Measurements from ENCODE around the gene MAGEC2.

The MAGEC2 gene

GRCh38 chrX:142204522-142205433, at the start of gene MAGEC2:
Gene MAGEC2, minus strand, starts transcription at chrX:142205290. Its CDS starts 1,303 bp downstream, at chrX:142203987.
- ATAC-seq (no peak), DNase-seq (no peak)

- ATAC-seq: no peak
- DNase-seq: no peak
Observed at GRCh38 chrX:142251680-142252079, 46.6 kb upstream of the MAGEC2 start.

- no peak for DNase-seq
- no peak for ATAC-seq
Observed at GRCh38 chrX:142251202-142251601, 46.1 kb upstream of the MAGEC2 start.

- DNase-seq: no peak
- ATAC-seq: no peak
Observed at GRCh38 chrX:142250502-142250901, 45.4 kb upstream of the MAGEC2 start.

GRCh38 chrX:142249721-142250120, 44.6 kb upstream of the MAGEC2 start:
- DNase-seq (no peak), ATAC-seq (no peak)

GRCh38 chrX:142244568-142244967, 39.5 kb upstream of the MAGEC2 start:
- ATAC-seq (no peak), DNase-seq (no peak)

GRCh38 chrX:142238536-142238935, 33.4 kb upstream of the MAGEC2 start:
- no peak for DNase-seq
- ATAC-seq: no peak

GRCh38 chrX:142233400-142233799, 28.3 kb upstream of the MAGEC2 start:
- DNase-seq (no peak), ATAC-seq (no peak)

GRCh38 chrX:142214081-142214480, 9.0 kb upstream of the MAGEC2 start:
- DNase-seq: no peak
- no peak for ATAC-seq

- ATAC-seq (no peak), DNase-seq (no peak)
Observed at GRCh38 chrX:142201113-142201512, 4.0 kb downstream of the MAGEC2 start.

GRCh38 chrX:142186103-142186502, 19.0 kb downstream of the MAGEC2 start:
- DNase-seq: no peak
- ATAC-seq: no peak

GRCh38 chrX:142184756-142185602, 20.1 kb downstream of the MAGEC2 start:
- DNase-seq: no peak
- no peak for ATAC-seq

GRCh38 chrX:142156567-142156966, 48.5 kb downstream of the MAGEC2 start:
- ATAC-seq: no peak

More at GRCh38 chrX:142156567-142156966, 48.5 kb downstream of the MAGEC2 start:
- no peak for DNase-seq

Measured in stimulated activated naive CD8-positive, alpha-beta T cell treated with anti-CD3 and anti-CD28 coated beads, Interleukin-15, Interleukin-2, amounts not matched to agents 100 U/mL and 50 U/mL, for 24 hours (primary cell).